ENCODE measurements around the gene HSPB3. TPM values are rescaled to one million over a fixed set of nuclear protein-coding genes. Genes with fewer than 3 reads are reported as not detected.

The HSPB3 gene
- total RNA-seq, 2 experiments from 2014 or later, result not detected

DNA sequence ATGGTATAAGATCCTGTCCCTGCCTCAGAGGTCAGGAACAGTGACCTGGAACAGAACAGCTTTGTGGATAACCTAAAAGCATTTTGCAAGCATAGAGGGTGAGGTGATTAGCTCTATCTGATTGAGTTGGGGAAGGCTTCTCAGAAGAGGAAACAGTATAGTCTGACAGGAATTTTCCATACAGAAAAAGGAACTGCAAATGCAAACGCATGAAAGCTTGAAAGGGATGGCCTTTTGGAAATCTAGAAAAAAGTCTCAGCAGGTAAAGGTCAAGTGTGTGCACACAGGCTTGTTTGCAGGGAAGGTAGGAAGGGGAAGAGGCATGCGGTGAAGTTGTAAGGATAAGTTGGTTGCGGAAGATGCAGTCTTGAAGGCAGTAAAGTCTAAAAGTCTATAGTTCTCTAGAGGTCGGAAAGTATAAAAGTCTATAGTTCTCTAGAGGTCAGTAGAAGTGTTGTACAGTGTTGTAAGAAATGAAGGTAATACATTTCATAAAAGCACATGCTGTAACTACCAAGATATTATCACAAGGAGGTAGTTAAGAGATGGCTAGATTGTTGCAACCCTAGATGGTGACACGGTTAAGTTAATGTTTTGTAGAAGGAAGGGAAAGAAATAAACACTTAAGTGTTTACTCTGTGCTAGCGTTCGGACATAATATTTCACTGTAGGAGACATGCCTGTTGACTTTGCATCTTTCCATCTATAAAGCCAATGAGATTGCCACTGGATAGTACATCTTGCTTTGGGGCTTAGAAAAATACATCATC is 16.7 kb upstream of the HSPB3 start:
- Mint-ChIP-seq H3K27me3 (no peaks in the 10 kb centered on the region), H3K27ac (no peak overlapping the region), H3K9me3 (no peaks in the 10 kb centered on the region), H3K4me1 (ENCODE audit: low read depth) (peaks cover 7% of the 10 kb centered on the region), H3K4me3 (no peak overlapping the region), H3K36me3 (no peaks in the 10 kb centered on the region)
- ChIA-PET POLR2A (no interaction called here), CTCF (interaction anchor here (2.0 kb wide), 1 partner anchor 50 kb away, joined by 16 read pairs; no protein-coding TSS in a partner anchor)
- intact Hi-C loops (cut with micrococcal nuclease), result no loop called here
- no peak for DNase-seq

GRCh38 chr5:54440456-54440893 is 15.0 kb upstream of the HSPB3 start:
- Mint-ChIP-seq H3K9me3 (no peaks in the 10 kb centered on the region), H3K4me1 (ENCODE audit: low read depth) (peaks cover 7% of the 10 kb centered on the region), H3K27ac (no peak overlapping the region), H3K4me3 (no peak overlapping the region), H3K36me3 (no peaks in the 10 kb centered on the region), H3K27me3 (no peaks in the 10 kb centered on the region)
- ChIA-PET POLR2A (no interaction called here), CTCF (interaction anchor here (1.5 to 2.0 kb wide), 2 partner anchors 21 to 49 kb away, joined by 4 to 16 read pairs; no protein-coding TSS in a partner anchor)
- intact Hi-C loops (cut with micrococcal nuclease), result no loop called here
- peak; percentile 20 for DNase-seq

GRCh38 chr5:54442271-54442670 is 13.2 kb upstream of the HSPB3 start:
- H3K27ac Mint-ChIP-seq, result no peak overlapping the region
- DNase-seq, result no peak
- H3K27me3 Mint-ChIP-seq, result no peaks in the 10 kb centered on the region
- POLR2A ChIA-PET, result no interaction called here
- peaks cover 7% of the 10 kb centered on the region for H3K4me1 Mint-ChIP-seq (ENCODE audit: low read depth)
- H3K9me3 Mint-ChIP-seq, result no peaks in the 10 kb centered on the region
- H3K4me3 Mint-ChIP-seq, result no peak overlapping the region
- CTCF ChIA-PET, result interaction anchor here (0.7 to 3.1 kb wide), 5 partner anchors 14 to 402 kb away, joined by 3 to 20 read pairs (median 3); no protein-coding TSS in a partner anchor
- intact Hi-C loops (cut with micrococcal nuclease), result no loop called here
- no peaks in the 10 kb centered on the region for H3K36me3 Mint-ChIP-seq

DNA sequence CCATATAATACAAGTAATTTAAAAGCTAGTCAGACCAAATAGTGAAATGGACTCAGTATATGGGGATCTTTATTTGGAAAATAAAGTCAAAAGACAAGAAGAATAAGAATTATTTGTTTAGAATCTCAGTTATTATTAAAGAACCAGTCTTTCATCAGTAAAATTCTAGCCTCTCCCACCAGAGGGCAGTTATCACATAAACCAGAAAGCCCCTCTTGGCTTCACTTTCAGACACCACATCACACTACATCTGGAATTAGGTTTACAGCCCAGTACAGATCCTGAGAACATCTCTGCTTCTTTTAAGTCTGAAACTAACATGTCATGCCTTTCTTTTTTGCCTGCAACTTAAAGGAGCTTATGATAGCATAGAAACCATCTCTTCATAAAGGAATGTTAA is 12.2 kb upstream of the HSPB3 start:
- Mint-ChIP-seq H3K36me3 (no peaks in the 10 kb centered on the region), H3K4me3 (no peak overlapping the region), H3K27me3 (no peaks in the 10 kb centered on the region), H3K27ac (no peak overlapping the region), H3K4me1 (ENCODE audit: low read depth) (peaks cover 7% of the 10 kb centered on the region), H3K9me3 (no peaks in the 10 kb centered on the region)
- POLR2A ChIA-PET, result no interaction called here
- CTCF ChIA-PET, result interaction anchor here (0.7 to 3.1 kb wide), 6 partner anchors 13 to 424 kb away, joined by 3 to 20 read pairs (median 4); no protein-coding TSS in a partner anchor
- intact Hi-C loops (cut with micrococcal nuclease), result loop anchor here (1.0 kb wide), 1 partner anchor 46 kb away; no protein-coding TSS in a partner anchor
- no peak for DNase-seq

- Mint-ChIP-seq H3K27me3 (no peaks in the 10 kb centered on the region), H3K4me1 (ENCODE audit: low read depth) (no peaks in the 10 kb centered on the region), H3K9me3 (no peaks in the 10 kb centered on the region), H3K4me3 (no peak overlapping the region), H3K36me3 (no peaks in the 10 kb centered on the region), H3K27ac (no peak overlapping the region)
- POLR2A ChIA-PET, result no interaction called here
- CTCF ChIA-PET, result interaction anchor here (0.9 to 1.1 kb wide), 2 partner anchors 44 to 202 kb away, joined by 3 read pairs; no protein-coding TSS in a partner anchor
- intact Hi-C loops (cut with micrococcal nuclease), result no loop called here
- no peak for DNase-seq
Observed at GRCh38 chr5:54445691-54446378, 9.7 kb upstream of the HSPB3 start.

DNA sequence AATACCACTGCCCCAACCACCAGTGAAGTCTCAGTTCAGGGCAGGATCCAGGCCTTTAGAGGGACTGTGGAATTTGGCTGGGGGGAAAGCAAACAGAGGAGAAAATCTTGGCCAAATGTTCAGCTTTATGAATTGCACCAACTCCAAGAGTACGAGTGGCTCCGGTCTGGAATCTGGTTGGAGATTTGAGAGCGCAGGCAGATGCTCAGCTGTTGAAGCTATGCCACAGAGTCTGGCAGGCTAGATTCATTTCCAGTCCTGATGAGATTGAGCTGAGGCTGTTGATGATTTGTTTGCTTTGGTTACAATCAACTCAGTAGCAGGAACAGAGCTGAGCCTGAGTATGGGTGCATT is 9.1 kb upstream of the HSPB3 start:
- no peak overlapping the region for H3K4me3 Mint-ChIP-seq
- H3K27ac Mint-ChIP-seq, result no peak overlapping the region
- intact Hi-C loops (cut with micrococcal nuclease), result no loop called here
- no peaks in the 10 kb centered on the region for H3K27me3 Mint-ChIP-seq
- ChIA-PET CTCF (interaction anchor here (0.6 to 1.1 kb wide), 2 partner anchors 203 to 508 kb away, joined by 3 read pairs; no protein-coding TSS in a partner anchor), POLR2A (no interaction called here)
- no peaks in the 10 kb centered on the region for H3K4me1 Mint-ChIP-seq (ENCODE audit: low read depth)
- H3K36me3 Mint-ChIP-seq, result no peaks in the 10 kb centered on the region
- DNase-seq, result no peak
- H3K9me3 Mint-ChIP-seq, result no peaks in the 10 kb centered on the region

DNA sequence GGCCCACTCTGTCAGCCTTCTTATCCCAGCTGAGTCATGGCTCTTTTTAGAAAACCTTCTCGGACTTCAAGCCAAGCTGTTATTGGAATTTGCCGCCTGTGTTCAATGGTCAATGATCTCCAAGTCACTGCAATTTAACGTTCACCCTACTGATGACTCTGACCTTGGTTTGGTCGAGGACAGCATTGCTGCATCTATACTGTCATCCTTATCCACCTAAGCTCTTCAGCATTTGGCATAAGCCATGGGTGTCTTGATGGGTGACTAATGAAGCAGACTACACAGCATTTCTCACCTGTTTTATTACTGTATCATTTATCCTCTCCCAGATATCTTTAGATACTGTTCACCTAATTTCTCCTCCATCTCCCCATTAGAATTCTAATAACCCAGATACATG is 5.6 kb upstream of the HSPB3 start:
- DNase-seq, result no peak
- ChIA-PET POLR2A (no interaction called here), CTCF (no interaction called here)
- intact Hi-C loops (cut with micrococcal nuclease), result no loop called here
- no peaks in the 10 kb centered on the region for H3K9me3 Mint-ChIP-seq
- H3K27ac Mint-ChIP-seq, result no peak overlapping the region
- no peaks in the 10 kb centered on the region for H3K36me3 Mint-ChIP-seq
- H3K27me3 Mint-ChIP-seq, result peaks cover 4% of the 10 kb centered on the region
- no peaks in the 10 kb centered on the region for H3K4me1 Mint-ChIP-seq (ENCODE audit: low read depth)
- no peak overlapping the region for H3K4me3 Mint-ChIP-seq

DNA sequence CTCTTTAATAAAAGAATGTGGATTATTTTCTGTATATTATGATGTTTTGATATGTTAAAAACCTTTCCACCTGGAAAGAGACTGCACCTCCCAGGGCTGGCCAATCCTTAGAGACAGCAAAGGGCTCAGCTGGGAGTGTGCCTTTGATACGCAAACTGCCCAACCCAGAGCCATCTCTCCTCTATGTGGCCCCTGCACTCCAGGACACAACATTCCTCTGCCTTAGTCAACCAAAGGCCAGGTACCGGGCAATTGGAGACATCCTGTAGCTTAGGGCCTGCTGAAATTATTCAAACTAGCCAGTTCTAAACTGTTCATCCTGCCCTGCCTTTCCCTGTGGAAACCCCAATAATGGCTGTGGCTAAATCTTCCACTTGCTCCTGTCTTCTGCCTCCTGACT is 5.0 kb upstream of the HSPB3 start:
- H3K27ac Mint-ChIP-seq, result no peak overlapping the region
- no peaks in the 10 kb centered on the region for H3K36me3 Mint-ChIP-seq
- H3K9me3 Mint-ChIP-seq, result no peaks in the 10 kb centered on the region
- H3K27me3 Mint-ChIP-seq, result peaks cover 6% of the 10 kb centered on the region
- no peak for DNase-seq
- POLR2A ChIA-PET, result no interaction called here
- H3K4me1 Mint-ChIP-seq (ENCODE audit: low read depth), result no peaks in the 10 kb centered on the region
- CTCF ChIA-PET, result no interaction called here
- no peak overlapping the region for H3K4me3 Mint-ChIP-seq
- intact Hi-C loops (cut with micrococcal nuclease), result no loop called here

- no peak for DNase-seq
- no peak overlapping the region for H3K4me3 Mint-ChIP-seq
- ChIA-PET CTCF (interaction anchor here (1.2 kb wide), 1 partner anchor 37 kb away, joined by 3 read pairs; no protein-coding TSS in a partner anchor), POLR2A (no interaction called here)
- H3K4me1 Mint-ChIP-seq (ENCODE audit: low read depth), result no peaks in the 10 kb centered on the region
- intact Hi-C loops (cut with micrococcal nuclease), result no loop called here
- no peaks in the 10 kb centered on the region for H3K9me3 Mint-ChIP-seq
- no peaks in the 10 kb centered on the region for H3K36me3 Mint-ChIP-seq
- H3K27me3 Mint-ChIP-seq, result peaks cover 9% of the 10 kb centered on the region
- H3K27ac Mint-ChIP-seq, result no peak overlapping the region
Observed at GRCh38 chr5:54453046-54453445, 2.5 kb upstream of the HSPB3 start.

- Mint-ChIP-seq H3K27ac (no peak overlapping the region), H3K36me3 (no peaks in the 10 kb centered on the region), H3K4me1 (ENCODE audit: low read depth) (no peaks in the 10 kb centered on the region), H3K4me3 (no peak overlapping the region), H3K9me3 (no peaks in the 10 kb centered on the region), H3K27me3 (peaks cover 13% of the 10 kb centered on the region)
- intact Hi-C loops (cut with micrococcal nuclease), result no loop called here
- no peak for DNase-seq
- ChIA-PET CTCF (no interaction called here), POLR2A (interaction anchor here (0.8 kb wide), 1 partner anchor 39 kb away, joined by 4 read pairs; no protein-coding TSS in a partner anchor)
Observed at GRCh38 chr5:54454602-54455001, 897 bp upstream of the HSPB3 start.

DNA sequence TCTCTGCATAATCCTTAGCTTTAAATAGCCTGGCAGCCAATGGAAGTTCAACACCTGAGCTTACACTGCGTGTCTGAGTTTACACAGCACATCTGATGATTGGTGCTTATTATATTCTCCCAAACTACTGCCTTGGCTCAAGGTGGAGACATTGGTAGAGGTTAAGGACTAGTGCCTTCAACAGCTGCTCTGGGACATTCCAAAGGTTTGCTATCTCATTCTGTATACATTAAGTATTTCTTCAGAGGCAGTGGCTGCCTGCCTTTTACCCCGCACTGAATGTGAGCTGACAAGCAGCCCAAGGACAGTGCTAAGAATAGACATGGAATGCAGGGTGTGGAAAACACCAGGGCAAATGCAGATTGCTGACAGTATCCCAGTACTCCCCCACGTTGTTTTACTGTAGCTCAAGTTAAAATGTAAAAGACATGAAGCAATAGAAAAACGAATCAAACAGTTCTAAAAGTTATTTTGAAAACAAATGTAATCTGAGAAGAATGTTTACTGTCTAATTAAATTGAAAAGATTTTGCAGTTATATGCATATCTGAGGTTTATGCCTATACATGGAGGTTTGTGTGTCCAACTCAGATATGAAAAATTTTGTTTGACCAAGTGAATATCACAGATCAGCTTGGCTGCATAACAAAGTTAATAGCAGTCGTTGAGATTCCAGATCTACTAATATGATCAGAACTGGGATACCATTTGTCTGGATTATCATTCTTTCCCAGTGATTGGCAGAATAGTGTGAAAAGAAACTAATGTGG is 1.8 kb downstream of the HSPB3 start:
- Mint-ChIP-seq H3K27ac (no peak overlapping the region), H3K36me3 (peaks cover 4% of the 10 kb centered on the region), H3K27me3 (peaks cover 15% of the 10 kb centered on the region), H3K4me3 (no peak overlapping the region), H3K4me1 (ENCODE audit: low read depth) (no peaks in the 10 kb centered on the region), H3K9me3 (peaks cover 17% of the 10 kb centered on the region)
- DNase-seq, result no peak
- POLR2A ChIA-PET, result no interaction called here
- CTCF ChIA-PET, result interaction anchor here (0.6 to 1.3 kb wide), 2 partner anchors 15 to 32 kb away, joined by 3 to 4 read pairs; no protein-coding TSS in a partner anchor
- intact Hi-C loops (cut with micrococcal nuclease), result no loop called here

- H3K27me3 Mint-ChIP-seq, result peaks cover 12% of the 10 kb centered on the region
- ChIA-PET CTCF (no interaction called here), POLR2A (no interaction called here)
- H3K27ac Mint-ChIP-seq, result no peak overlapping the region
- no peak overlapping the region for H3K4me3 Mint-ChIP-seq
- no peak for DNase-seq
- intact Hi-C loops (cut with micrococcal nuclease), result no loop called here
- peaks cover 4% of the 10 kb centered on the region for H3K36me3 Mint-ChIP-seq
- H3K9me3 Mint-ChIP-seq, result peaks cover 19% of the 10 kb centered on the region
- no peaks in the 10 kb centered on the region for H3K4me1 Mint-ChIP-seq (ENCODE audit: low read depth)
Observed at GRCh38 chr5:54458221-54458620, 2.7 kb downstream of the HSPB3 start.

Measured in activated CD4-positive, alpha-beta memory T cell treated with anti-CD3 and anti-CD28 coated beads for 36 hours (primary cell).